Cardiac muscle cell (in vitro differentiated cells and primary cell): ENCODE results near the gene SCTR. TPM values are rescaled to one million over a fixed set of nuclear protein-coding genes. Genes with fewer than 3 reads are reported as not detected.

Experiments
- DNase-seq, 2 donors: peaks; one replicate each; pipeline versions ENCODE4 v3.0.0 to v3.0.0-alpha.2; 2010 to 2017; ENCODE audit warnings: low read depth in 1 of 2, low spot score in 1 of 2
- H3K27ac ChIP-seq: fragments of 200-600 bp; sonication (generic); 2 replicates; pipeline ENCODE4 v1.5.1; 2016
- H3K27me3 ChIP-seq: fragments of 200-600 bp; sonication (generic); 2 replicates; pipeline ENCODE4 v1.6.0; 2016; ENCODE audit warnings: control low read depth
- H3K36me3 ChIP-seq: fragments of 200-600 bp; sonication (generic); 2 replicates; pipeline ENCODE4 v1.5.1; 2016; ENCODE audit warnings: control low read depth
- H3K4me1 ChIP-seq: fragments of 200-600 bp; sonication (generic); 2 replicates; pipeline ENCODE4 v1.8.1; 2017; ENCODE audit warnings: low read depth, mild to moderate bottlenecking, mixed run types
- H3K4me3 ChIP-seq: fragments of 200-600 bp; sonication (generic); 2 replicates; pipeline ENCODE4 v1.5.1; 2016; ENCODE audit warnings: mild to moderate bottlenecking
- H3K9me3 ChIP-seq: fragments of 200-600 bp; sonication (generic); 2 replicates; pipeline ENCODE4 v1.5.1; 2017; ENCODE audit warnings: low read depth, mild to moderate bottlenecking, control low read depth
- CTCF ChIP-seq: IDR thresholded peaks from 2 replicates; pipeline ENCODE4 v1.5.1; 2012; ENCODE audit warnings: low read depth, mild to moderate bottlenecking, low read length
- polyA plus RNA-seq: library from polyadenylated mRNA; unstranded; fragments of >200 nt; fragmentation: Nextera tagmentation; extraction: Ambion mirVana; gene quantifications from 2 replicates; pipeline ENCODE4 v1.2.1, GENCODE V29; 2016
- total RNA-seq: library from RNA; depleted of rRNA; stranded (reverse); fragments of >200 nt; gene quantifications from 2 replicates; pipeline ENCODE4 v1.2.3, GENCODE V29; 2016

SCTR gene
- total and polyA plus RNA-seq, 2 experiments from 2014 or later: 0.09 TPM; not detected in 1

- Histone ChIP-seq H3K27ac (no peak overlapping the region), H3K4me1 (no peaks in the 10 kb centered on the region), H3K27me3 (no peaks in the 10 kb centered on the region), H3K9me3 (no peaks in the 10 kb centered on the region), H3K36me3 (no peaks in the 10 kb centered on the region), H3K4me3 (no peak overlapping the region)
- TF ChIP-seq CTCF: no peak
- DNase-seq: no peak
Observed at GRCh38 chr2:119393971-119394748, 130.1 kb downstream of the SCTR start.

Other genes with a start within 250 kb of the SCTR start
- 8.3 and 9.5 TPM in 2 replicates for gene C2orf76, start 157.6 kb downstream of the SCTR start, total RNA-seq
- 17.0 and 17.6 TPM in 2 replicates for gene C2orf76, start 157.6 kb downstream of the SCTR start, polyA plus RNA-seq
- 158 and 205 TPM in 2 replicates for gene DBI, start 157.5 kb downstream of the SCTR start, total RNA-seq
- gene DBI, start 157.5 kb downstream of the SCTR start, polyA plus RNA-seq: 297 and 350 TPM in 2 replicates
- 1.5 and 4.3 TPM in 2 replicates for gene TMEM37, start 92.6 kb downstream of the SCTR start, total RNA-seq
- 2.1 and 7.6 TPM in 2 replicates for gene TMEM37, start 92.6 kb downstream of the SCTR start, polyA plus RNA-seq
- 11.0 and 12.9 TPM in 2 replicates for gene CFAP221, start 20.0 kb upstream of the SCTR start, total RNA-seq
- 13.6 and 20.1 TPM in 2 replicates for gene CFAP221, start 20.0 kb upstream of the SCTR start, polyA plus RNA-seq
- 16.1 and 27.4 TPM in 2 replicates for gene TMEM177, start 154.7 kb upstream of the SCTR start, total RNA-seq
- 25.9 and 28.7 TPM in 2 replicates for gene TMEM177, start 154.7 kb upstream of the SCTR start, polyA plus RNA-seq
- gene PTPN4, start 235.4 kb upstream of the SCTR start, total RNA-seq: 61.8 and 70.3 TPM in 2 replicates
- gene PTPN4, start 235.4 kb upstream of the SCTR start, polyA plus RNA-seq: 26.3 and 48.1 TPM in 2 replicates